K562 (cell line): ENCODE data around the gene CXXC4. TPM values are rescaled to one million over a fixed set of nuclear protein-coding genes. Genes with fewer than 3 reads are reported as not detected.

Source experiments
- ATAC-seq: fragments of 200-7000 bp; cut with Tn5 transposase; 3 replicates; pipeline ENCODE4 v1.9.1; 2020; ENCODE audit warnings: moderate library complexity
- BruUV-seq: library from RNA; stranded (reverse); fragments of 400-500 nt; replicated peaks from 2 replicates; lab custom pipeline; 2021; lab: Mats Ljungman, UMichigan
- CTCF ChIA-PET: fragments of 300-600 bp; formaldehyde crosslinking; extraction: SDS; loops from one replicate; lab custom pipeline; 2021; ENCODE audit warnings: low intra/inter-chr PET ratio; lab: Yijun Ruan, JAX
- POLR2A ChIA-PET: fragments of 300-600, 350-650 bp; sonication (Branson Sonifier 250); formaldehyde crosslinking; extraction: SDS; loops from one replicate; lab custom pipeline; 2021; ENCODE audit warnings: antibody characterized with exemption, inconsistent platforms; lab: Yijun Ruan, JAX
- DNase-seq, 4 experiments: peaks; one replicate each; pipeline versions ENCODE4 v3.0.0 to v3.0.0-alpha.2; 2011 to 2018; ENCODE audit warnings: low spot score in 3 of 4, mixed read lengths in 3 of 4; ENCODE audit errors: extremely low read depth in 1 of 4
- FAIRE-seq: peaks from 2 replicates; lab custom pipeline; 2011; peaks lifted over from hg19 to GRCh38; lab: Jason Lieb, UNC
- H2AFZ ChIP-seq: 2 replicates; pipeline ENCODE4 v1.6.0; 2011; ENCODE audit warnings: low read depth, low read length, control low read depth, inconsistent platforms
- H3K27ac ChIP-seq: fragments of 200-600 bp; 3 replicates; pipeline ENCODE4 v1.8.0; 2011; ENCODE audit warnings: low read depth, mild to moderate bottlenecking, control low read depth, inconsistent platforms, low read length, moderate library complexity, mixed read lengths; ENCODE audit errors: extremely low read depth
- H3K27me3 ChIP-seq, 2 experiments: fragments of 300-600 bp in 1 of 2; 2 replicates in 1 of 2; 3 replicates in 1 of 2; pipeline versions ENCODE4 v1.6.0 to v1.8.0; 2011; ENCODE audit warnings: inconsistent platforms in 2 of 2, low read length in 2 of 2, mild to moderate bottlenecking in 1 of 2, mixed read lengths in 1 of 2, moderate library complexity in 1 of 2; ENCODE audit not compliant: control insufficient read depth in 2 of 2, insufficient read depth in 2 of 2
- H3K36me3 ChIP-seq: fragments of 300-600 bp; 3 replicates; pipeline ENCODE4 v1.8.0; 2011; ENCODE audit warnings: mild to moderate bottlenecking, low read length, inconsistent platforms; ENCODE audit not compliant: control insufficient read depth, insufficient read depth
- H3K4me1 ChIP-seq, 2 experiments: fragments of 200-600 bp in 1 of 2; replicated peaks in 1 of 2; 2 replicates in 1 of 2; 3 replicates in 1 of 2; pipeline versions ENCODE4 v1.5.1 to v1.8.0; 2011; ENCODE audit warnings: inconsistent platforms in 2 of 2, low read length in 2 of 2, mild to moderate bottlenecking in 1 of 2, mixed read lengths in 1 of 2, moderate library complexity in 1 of 2; ENCODE audit not compliant: control insufficient read depth in 2 of 2, insufficient read depth in 2 of 2
- H3K4me2 ChIP-seq: 2 replicates; pipeline ENCODE4 v1.6.1; 2011; ENCODE audit warnings: low read length, control low read depth, inconsistent platforms, mixed read lengths; ENCODE audit not compliant: insufficient read depth
- H3K4me3 ChIP-seq: fragments of 200-600 bp; sonication (generic), shearing (Covaris generic); 2 replicates; pipeline ENCODE4 v1.5.1; 2016; ENCODE audit warnings: control low read depth, inconsistent platforms
- H3K79me2 ChIP-seq: fragments of 200-600 bp; 3 replicates; pipeline ENCODE4 v1.8.0; 2011; ENCODE audit warnings: low read length, inconsistent platforms; ENCODE audit not compliant: control insufficient read depth, insufficient read depth
- H3K9ac ChIP-seq, 2 experiments: 2 replicates each; pipeline versions ENCODE4 v1.6.0 to v1.6.1; 2011; ENCODE audit warnings: low read depth in 2 of 2, low read length in 2 of 2, control low read depth in 1 of 2, inconsistent platforms in 1 of 2, mild to moderate bottlenecking in 1 of 2, mixed read lengths in 1 of 2; ENCODE audit not compliant: insufficient read depth in 1 of 2
- H3K9me1 ChIP-seq: one replicate; pipeline ENCODE4 v1.6.0; 2011; ENCODE audit warnings: inconsistent platforms, mild to moderate bottlenecking, low read length, moderate library complexity; ENCODE audit not compliant: control insufficient read depth, insufficient read depth
- H3K9me3 ChIP-seq: replicated peaks from 2 replicates; pipeline ENCODE4 v1.5.1; 2011; ENCODE audit warnings: low read depth, low read length, inconsistent platforms; ENCODE audit not compliant: control insufficient read depth, insufficient read depth
- H4K20me1 ChIP-seq: replicated peaks from 2 replicates; pipeline ENCODE4 v1.6.1; 2011; ENCODE audit warnings: low read length, inconsistent platforms, mixed read lengths; ENCODE audit not compliant: control insufficient read depth, insufficient read depth
- ADNP ChIP-seq: fragments of 200-800 bp; sonication (Bioruptor generic); IDR thresholded peaks from 2 replicates; pipeline ENCODE4 v1.6.1; 2016; ENCODE audit warnings: missing genetic modification characterization, missing compliant biosample characterization
- FOXJ3 ChIP-seq: sonication (generic); formaldehyde crosslinking; IDR thresholded peaks from 2 replicates; pipeline ENCODE4 v1.4.0; 2020; ENCODE audit warnings: mild to moderate bottlenecking, missing genetic modification reagents
- GATAD2A ChIP-seq: fragments of 450-650 bp; IDR thresholded peaks from 2 replicates; pipeline ENCODE4 v1.6.1; 2017
- POLR2G ChIP-seq: fragments of 200-400 bp; formaldehyde crosslinking; IDR thresholded peaks from 2 replicates; pipeline ENCODE4 v1.6.1; 2017; ENCODE audit warnings: low read depth, mild to moderate bottlenecking, antibody characterized with exemption, low read length, moderate library complexity
- ZNF184 ChIP-seq: sonication (generic); formaldehyde crosslinking; IDR thresholded peaks from 2 replicates; pipeline ENCODE4 v1.5.0; 2020; ENCODE audit warnings: missing genetic modification reagents
- WGBS: fragments of 100-300 bp; shearing (Covaris generic); methylation state at CpG from one replicate; pipeline ENCODE4 v1.1.6; 2016; ENCODE audit warnings: low coverage, mixed read lengths; ENCODE audit not compliant: insufficient coverage; ENCODE audit errors: missing lambda C conversion rate; 5-methylcytosine and 5-hydroxymethylcytosine counted together
- in situ Hi-C: fragments of 300-500 bp; cut with MboI; formaldehyde crosslinking; loops from 4 replicates; pipeline ENCODE4 v1.15.0; 2018; ENCODE audit warnings: inconsistent platforms, mixed read lengths
- intact Hi-C: fragments of 100-400 bp; cut with micrococcal nuclease; formaldehyde crosslinking; loops from 2 replicates; pipeline ENCODE4 v1.14.2; 2022
- polyA plus RNA-seq, 8 experiments: library from polyadenylated mRNA; depleted of rRNA in 4 of 8; stranded (reverse) in 5 of 8; unstranded in 3 of 8; fragments of >200 nt; fragmentation: Nextera tagmentation in 2 of 8; fragmentation: Illumina TruSeq in 1 of 8; extraction: Ambion mirVana in 2 of 8; extraction: Trizol in 1 of 8; gene quantifications; 2 replicates each; pipeline versions ENCODE4 v1.2.1 to v1.2.3, GENCODE V29; 2011 to 2014; ENCODE audit warnings: inconsistent platforms in 1 of 8, missing spikeins in 1 of 8
- total RNA-seq, 7 experiments: library from RNA; depleted of rRNA in 6 of 7; stranded (reverse); fragments of >200 nt in 6 of 7; fragmentation: Illumina TruSeq in 2 of 7; extraction: Trizol in 2 of 7; gene quantifications; 2 replicates each; pipeline versions ENCODE4 v1.2.1 to v1.2.3, GENCODE V29; 2011 to 2021; ENCODE audit warnings: low replicate concordance in 1 of 7
- TF ChIP-seq, protein P1 (sequence below): IDR thresholded peaks from 2 replicates; pipeline ENCODE4 v1.6.1; 2011; ENCODE audit warnings: borderline replicate concordance, low read depth, mild to moderate bottlenecking, moderate library complexity, low read length; ENCODE audit not compliant: insufficient read depth, poor library complexity, severe bottlenecking
- TF ChIP-seq, protein P2 (sequence below), 3 experiments: IDR thresholded peaks in 2 of 3; conservative IDR thresholded peaks in 1 of 3; 2 replicates each; pipeline ENCODE4 v1.5.1; 2011 to 2012; ENCODE audit warnings: low read length in 3 of 3, mild to moderate bottlenecking in 3 of 3, control low read depth in 2 of 3, improper control_type of control experiment in 1 of 3, inconsistent platforms in 1 of 3, low read depth in 1 of 3, mixed read lengths in 1 of 3, moderate library complexity in 1 of 3; ENCODE audit not compliant: insufficient read depth in 2 of 3

CXXC4 gene
- total and polyA plus RNA-seq, 9 of the 15 experiments (the other 6 are each of a cell fraction or from before 2014, with no cell fraction given): not detected

DNA sequence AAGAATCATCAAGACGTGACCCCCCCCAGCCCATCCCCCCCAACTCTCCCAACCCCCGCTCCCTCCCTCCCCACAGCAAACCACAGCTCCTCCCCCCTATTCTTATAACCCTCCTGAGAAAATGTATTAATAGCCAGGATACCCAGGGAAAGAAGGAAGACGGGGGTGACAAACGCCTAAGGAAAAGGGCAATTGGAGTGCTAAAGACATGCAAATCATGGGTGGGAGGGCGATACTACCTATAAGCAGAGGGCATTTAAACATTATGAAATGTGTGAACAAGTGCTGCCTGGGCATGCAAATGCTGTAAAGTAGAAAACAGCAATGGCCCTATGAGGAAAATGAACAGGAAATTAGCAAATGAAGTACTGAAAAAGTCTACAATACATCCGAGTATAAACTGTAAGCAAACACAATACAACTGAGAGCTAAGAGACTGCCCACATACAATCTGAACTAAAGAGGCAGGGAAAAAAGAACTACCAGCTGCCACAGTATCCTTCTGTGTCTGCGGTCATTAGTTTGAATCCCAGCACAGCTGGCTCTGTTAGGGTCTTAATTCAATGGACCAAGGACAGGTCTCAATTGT, 2.4 kb downstream of the CXXC4 start:
- peak in 1 of 4 experiments; percentile 9 for DNase-seq
- no peak overlapping the region for H2AFZ ChIP-seq
- H3K79me2 ChIP-seq: no peaks in the 10 kb centered on the region
- no peak overlapping the region for H3K27ac ChIP-seq
- WGBS: 0% methylated on average over 3 of the region's 7 CpGs
- in situ Hi-C loops: no loop called here
- no peak overlapping the region for H3K4me3 ChIP-seq
- H4K20me1 ChIP-seq: no peaks in the 10 kb centered on the region; the same call in 1 of the 2 replicates
- H3K4me1 ChIP-seq: peaks cover 0 to 15% of the 10 kb centered on the region in 2 experiments; a peak in 3 of 5 replicates
- H3K36me3 ChIP-seq: no peaks in the 10 kb centered on the region
- H3K9me3 ChIP-seq: no peaks in the 10 kb centered on the region
- intact Hi-C loops: loop anchor here (10.0 kb wide), 1 partner anchor 983 kb away; the partner anchor contains the start of gene PPA2
- ChIA-PET POLR2A (no interaction called here), CTCF (no interaction called here)
- no peak overlapping the region; the same call in 1 of the 2 replicates for H3K4me2 ChIP-seq
- no peak for ATAC-seq
- H3K9me1 ChIP-seq: no peaks in the 10 kb centered on the region
- BruUV-seq: no TSS peak
- no peaks in the 10 kb centered on the region for H3K27me3 ChIP-seq
- H3K9ac ChIP-seq: no peak overlapping the region
- no peak for FAIRE-seq
- TF ChIP-seq FOXJ3 (no peak), ADNP (no peak), GATAD2A (no peak)

DNA sequence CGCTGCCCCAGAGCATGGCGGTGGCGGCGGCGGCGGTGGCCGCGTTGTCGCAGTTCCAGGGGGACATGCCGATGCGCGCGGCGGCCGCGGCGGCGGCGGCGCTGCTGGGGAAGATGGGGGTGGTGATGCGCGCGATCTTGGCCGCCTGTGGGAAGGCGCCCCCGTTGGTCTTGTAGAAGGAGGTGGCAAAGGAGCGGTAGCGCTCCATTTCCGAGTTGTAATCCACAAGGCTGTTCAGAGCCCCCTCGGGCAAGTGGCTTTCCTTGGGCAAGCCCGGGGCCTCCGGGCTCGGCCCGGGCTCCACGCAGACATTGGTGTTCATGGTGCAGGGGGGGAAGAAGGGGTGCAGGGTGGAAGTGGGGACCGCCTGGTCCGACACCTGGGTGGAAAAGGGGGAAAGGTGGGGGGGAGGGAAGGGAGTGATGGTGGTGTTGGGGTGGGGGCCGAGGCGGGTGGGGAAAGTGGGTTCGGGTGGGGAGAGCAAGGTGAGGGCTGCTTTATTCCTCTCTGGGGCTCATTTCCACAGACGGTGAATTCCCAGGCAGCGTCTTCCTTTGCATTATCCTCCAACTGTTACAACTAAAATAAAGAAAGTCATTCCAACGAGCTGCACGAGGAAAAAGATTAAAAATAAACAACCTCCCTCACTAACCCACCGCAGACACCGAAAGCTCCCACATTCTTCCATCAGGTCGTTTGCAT, 3.1 kb downstream of the CXXC4 start:
- H3K9me1 ChIP-seq: no peaks in the 10 kb centered on the region
- H3K4me2 ChIP-seq: peak overlapping the region; percentile 65
- intact Hi-C loops (loop anchor here (10.0 kb wide), 1 partner anchor 983 kb away; the partner anchor contains the start of gene PPA2), in situ Hi-C loops (no loop called here)
- H3K9ac ChIP-seq: peak overlapping the region in 1 of 2 experiments; percentile 88; a peak in 2 of 4 replicates
- ChIA-PET POLR2A (no interaction called here), CTCF (no interaction called here)
- no peaks in the 10 kb centered on the region; the same call in 1 of the 2 replicates for H4K20me1 ChIP-seq
- BruUV-seq: no TSS peak
- H3K4me3 ChIP-seq: peak overlapping the region; percentile 40
- H2AFZ ChIP-seq: peak overlapping the region; percentile 76
- H3K4me1 ChIP-seq: peaks cover 0 to 15% of the 10 kb centered on the region in 2 experiments; a peak in 3 of 5 replicates
- peak; percentile 81 for ATAC-seq
- no peaks in the 10 kb centered on the region for H3K9me3 ChIP-seq
- H3K36me3 ChIP-seq: no peaks in the 10 kb centered on the region
- WGBS: 2% methylated on average over 19 of the region's 47 CpGs
- no peak overlapping the region for H3K27ac ChIP-seq
- FAIRE-seq: no peak
- H3K79me2 ChIP-seq: no peaks in the 10 kb centered on the region
- DNase-seq: peak in 3 of 4 experiments; percentile 44 to 60 (median 46)
- no peaks in the 10 kb centered on the region for H3K27me3 ChIP-seq
- TF ChIP-seq, protein P1, sequence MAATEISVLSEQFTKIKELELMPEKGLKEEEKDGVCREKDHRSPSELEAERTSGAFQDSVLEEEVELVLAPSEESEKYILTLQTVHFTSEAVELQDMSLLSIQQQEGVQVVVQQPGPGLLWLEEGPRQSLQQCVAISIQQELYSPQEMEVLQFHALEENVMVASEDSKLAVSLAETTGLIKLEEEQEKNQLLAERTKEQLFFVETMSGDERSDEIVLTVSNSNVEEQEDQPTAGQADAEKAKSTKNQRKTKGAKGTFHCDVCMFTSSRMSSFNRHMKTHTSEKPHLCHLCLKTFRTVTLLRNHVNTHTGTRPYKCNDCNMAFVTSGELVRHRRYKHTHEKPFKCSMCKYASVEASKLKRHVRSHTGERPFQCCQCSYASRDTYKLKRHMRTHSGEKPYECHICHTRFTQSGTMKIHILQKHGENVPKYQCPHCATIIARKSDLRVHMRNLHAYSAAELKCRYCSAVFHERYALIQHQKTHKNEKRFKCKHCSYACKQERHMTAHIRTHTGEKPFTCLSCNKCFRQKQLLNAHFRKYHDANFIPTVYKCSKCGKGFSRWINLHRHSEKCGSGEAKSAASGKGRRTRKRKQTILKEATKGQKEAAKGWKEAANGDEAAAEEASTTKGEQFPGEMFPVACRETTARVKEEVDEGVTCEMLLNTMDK: peak; percentile 41
- TF ChIP-seq ZNF184 (CRISPR knock-in tag): no peak
- TF ChIP-seq POLR2G: peak; percentile 48; the same call in 1 of the 2 replicates
- TF ChIP-seq, protein P2, sequence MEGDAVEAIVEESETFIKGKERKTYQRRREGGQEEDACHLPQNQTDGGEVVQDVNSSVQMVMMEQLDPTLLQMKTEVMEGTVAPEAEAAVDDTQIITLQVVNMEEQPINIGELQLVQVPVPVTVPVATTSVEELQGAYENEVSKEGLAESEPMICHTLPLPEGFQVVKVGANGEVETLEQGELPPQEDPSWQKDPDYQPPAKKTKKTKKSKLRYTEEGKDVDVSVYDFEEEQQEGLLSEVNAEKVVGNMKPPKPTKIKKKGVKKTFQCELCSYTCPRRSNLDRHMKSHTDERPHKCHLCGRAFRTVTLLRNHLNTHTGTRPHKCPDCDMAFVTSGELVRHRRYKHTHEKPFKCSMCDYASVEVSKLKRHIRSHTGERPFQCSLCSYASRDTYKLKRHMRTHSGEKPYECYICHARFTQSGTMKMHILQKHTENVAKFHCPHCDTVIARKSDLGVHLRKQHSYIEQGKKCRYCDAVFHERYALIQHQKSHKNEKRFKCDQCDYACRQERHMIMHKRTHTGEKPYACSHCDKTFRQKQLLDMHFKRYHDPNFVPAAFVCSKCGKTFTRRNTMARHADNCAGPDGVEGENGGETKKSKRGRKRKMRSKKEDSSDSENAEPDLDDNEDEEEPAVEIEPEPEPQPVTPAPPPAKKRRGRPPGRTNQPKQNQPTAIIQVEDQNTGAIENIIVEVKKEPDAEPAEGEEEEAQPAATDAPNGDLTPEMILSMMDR (IDR thresholded peaks at IDR 0.05 in 2 of 3, conservative IDR thresholded peaks at IDR 0.05 in 1 of 3; ENCODE audit: insufficient read depth in 2 of 3, low read depth in 1 of 3, low read length in 3 of 3): peak in 1 of 3 experiments; percentile 23; a peak in 1 of 6 replicates
